Stimulated activated CD8-positive, alpha-beta memory T cell treated with anti-CD3 and anti-CD28 coated beads, Interleukin-7, amount 100 ng/mL, for 48 hours (primary cell): ENCODE data around the gene EGLN3.
"Not testable (repeated sequence)": the region's sequence is repeated elsewhere in the genome, so short reads cannot be mapped to it uniquely, and the experiment has no call there.

Experiments used
- DNase-seq, 2 donors: peaks; one replicate each; pipeline ENCODE4 v3.0.0-alpha.2; 2020; ENCODE audit warnings: low read depth in 1 of 2; ENCODE audit errors: extremely low read depth in 1 of 2

The EGLN3 gene

GRCh38 chr14:33950320-33951182 is at the start of gene EGLN3:
Gene EGLN3, minus strand, starts transcription at chr14:33951074. Its CDS starts 322 bp downstream, at chr14:33950752.
- DNase-seq, result peak; percentile 25 to 38

- no peak for DNase-seq
These were observed 49.5 kb upstream of the EGLN3 start for GRCh38 chr14:34000396-34000795.

DNA sequence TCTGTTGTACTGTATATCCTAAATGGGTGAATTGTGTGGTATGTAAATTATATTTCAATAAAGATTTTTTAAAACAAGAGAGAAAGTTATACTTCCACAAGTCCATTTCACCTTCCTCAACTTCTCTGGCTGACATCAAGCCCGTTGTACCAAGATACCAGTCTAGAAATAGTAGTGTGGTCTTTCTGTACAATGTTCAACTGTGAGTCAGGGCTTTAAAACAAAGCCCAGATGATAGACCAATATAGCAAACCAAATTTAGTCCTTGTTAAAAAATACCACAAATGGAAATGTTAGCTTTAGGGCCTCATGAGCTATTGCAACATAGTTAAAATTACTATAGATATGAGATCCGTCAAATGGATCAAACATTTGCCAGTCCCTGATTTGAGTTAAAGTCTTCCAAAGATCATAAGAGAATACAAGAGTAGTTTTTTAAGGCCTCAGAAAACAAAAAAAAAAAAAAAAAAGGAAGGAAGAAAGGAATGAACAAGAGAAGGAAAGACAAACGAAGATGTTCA is 49.0 kb upstream of the EGLN3 start:
- no peak for DNase-seq

- DNase-seq, result no peak
These were observed 46.7 kb upstream of the EGLN3 start for GRCh38 chr14:33997611-33998010.

DNA sequence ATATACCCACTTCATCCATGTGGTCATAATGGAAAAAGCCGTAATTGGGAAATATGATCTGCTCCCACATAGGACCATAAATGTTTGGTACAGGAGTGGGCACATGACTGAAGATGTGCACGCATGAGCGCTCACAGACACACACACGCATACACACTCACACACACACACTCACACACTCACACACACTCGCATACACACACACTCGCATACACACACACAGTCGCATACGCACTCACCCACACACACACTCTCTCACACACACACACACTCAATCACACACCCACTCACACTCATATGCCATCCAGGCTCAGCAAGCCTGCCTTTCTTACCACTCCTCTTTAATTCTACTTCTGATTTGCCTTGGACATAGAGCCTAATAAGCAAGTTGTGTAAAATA is 45.6 kb upstream of the EGLN3 start:
- DNase-seq, result no peak

- DNase-seq, result no peak
These were observed 42.4 kb upstream of the EGLN3 start for GRCh38 chr14:33993246-33993645.

GRCh38 chr14:33992274-33993007 is 41.6 kb upstream of the EGLN3 start:
- no peak for DNase-seq

GRCh38 chr14:33990790-33991189 is 39.9 kb upstream of the EGLN3 start:
- DNase-seq, result no peak

DNA sequence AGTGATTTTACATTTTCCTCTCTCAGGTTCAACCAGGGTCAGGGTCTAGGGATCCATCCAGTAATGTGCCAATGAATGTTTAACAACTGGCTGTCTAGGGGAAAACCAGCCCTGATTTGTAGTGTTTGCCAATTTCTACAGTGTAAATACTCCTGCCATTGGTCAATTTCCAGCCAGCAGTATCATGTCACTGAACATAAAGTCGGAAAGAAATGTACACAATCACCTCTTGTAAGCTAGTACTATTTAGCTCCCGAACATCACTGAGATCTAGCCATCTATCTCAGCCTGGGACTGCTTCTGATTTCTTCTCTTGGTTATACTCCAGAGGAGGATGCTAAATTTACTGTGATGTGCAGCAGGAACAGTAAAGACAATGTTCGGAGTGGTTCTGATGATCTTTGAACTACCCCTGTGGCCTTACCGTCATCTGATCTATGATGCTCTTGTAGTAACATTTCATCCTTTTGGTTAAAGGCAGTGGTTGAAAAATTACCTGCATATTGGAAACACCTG is 36.7 kb upstream of the EGLN3 start:
- DNase-seq, result no peak

GRCh38 chr14:33986804-33987203 is 35.9 kb upstream of the EGLN3 start:
- no peak for DNase-seq

GRCh38 chr14:33985242-33985641 is 34.4 kb upstream of the EGLN3 start:
- DNase-seq, result no peak

DNA sequence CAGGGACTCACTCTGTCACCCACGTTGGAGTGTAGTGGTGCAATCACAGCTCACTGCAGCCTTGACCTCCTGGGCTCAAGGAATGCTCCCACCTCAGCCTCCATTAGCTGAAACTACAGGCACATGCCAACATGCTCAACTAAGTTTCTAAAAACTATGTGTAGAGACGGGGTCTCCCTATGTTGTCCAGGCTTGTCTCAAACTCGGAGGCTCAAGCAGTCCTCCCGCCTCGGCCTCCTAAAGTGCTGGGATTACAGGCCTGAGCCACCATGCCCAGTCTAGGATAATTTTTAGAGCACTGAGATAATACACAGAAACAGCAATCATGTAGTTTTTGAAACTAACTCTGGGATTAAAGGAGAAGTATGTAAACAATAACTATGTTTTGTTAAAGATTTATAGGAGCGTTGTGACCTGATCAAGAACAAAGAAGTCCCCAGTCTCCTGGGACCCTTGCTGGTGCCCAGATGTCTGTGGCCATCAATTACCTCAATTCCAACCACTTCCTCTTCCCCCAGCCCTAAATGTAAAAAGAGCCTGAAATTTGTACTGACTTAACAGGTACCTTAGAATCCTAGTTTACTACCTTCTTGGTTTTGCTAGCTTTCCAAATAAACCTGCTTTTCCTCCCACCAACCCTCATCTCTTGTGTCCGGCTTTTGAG is 28.9 kb upstream of the EGLN3 start:
- no peak for DNase-seq

DNA sequence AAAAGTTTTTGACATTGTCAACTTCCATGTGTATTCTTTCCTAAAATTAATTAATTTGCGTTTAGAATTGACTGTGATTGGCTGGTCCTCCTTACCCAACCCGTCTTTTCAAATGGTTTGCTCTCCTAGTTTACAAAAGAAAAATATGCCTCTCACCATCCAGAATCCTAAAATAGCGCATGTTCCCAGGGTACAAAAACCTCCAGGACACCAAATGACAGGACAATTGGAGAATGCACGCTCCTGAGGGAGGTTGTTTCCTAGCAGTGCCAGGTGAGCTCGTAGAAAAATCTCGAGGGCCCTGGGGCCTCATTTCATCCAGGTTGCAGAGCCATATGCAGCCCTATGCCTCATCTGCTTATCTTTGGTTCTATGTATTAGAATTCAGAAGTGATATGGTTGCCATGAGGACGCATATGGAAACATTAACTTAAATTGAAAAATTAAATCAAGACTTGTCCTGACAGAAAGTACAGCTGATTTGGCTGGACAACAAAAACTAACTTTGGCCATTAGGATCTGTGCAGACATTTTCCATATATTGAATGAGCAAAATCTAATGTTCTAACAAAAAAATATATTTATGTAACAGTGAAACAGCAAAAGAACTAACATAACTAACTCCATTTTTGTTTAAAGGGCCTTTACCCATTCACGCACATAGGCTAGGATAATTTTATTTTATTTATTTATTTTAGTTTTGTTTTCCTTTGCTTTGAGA is 28.2 kb upstream of the EGLN3 start:
- no peak for DNase-seq

DNA sequence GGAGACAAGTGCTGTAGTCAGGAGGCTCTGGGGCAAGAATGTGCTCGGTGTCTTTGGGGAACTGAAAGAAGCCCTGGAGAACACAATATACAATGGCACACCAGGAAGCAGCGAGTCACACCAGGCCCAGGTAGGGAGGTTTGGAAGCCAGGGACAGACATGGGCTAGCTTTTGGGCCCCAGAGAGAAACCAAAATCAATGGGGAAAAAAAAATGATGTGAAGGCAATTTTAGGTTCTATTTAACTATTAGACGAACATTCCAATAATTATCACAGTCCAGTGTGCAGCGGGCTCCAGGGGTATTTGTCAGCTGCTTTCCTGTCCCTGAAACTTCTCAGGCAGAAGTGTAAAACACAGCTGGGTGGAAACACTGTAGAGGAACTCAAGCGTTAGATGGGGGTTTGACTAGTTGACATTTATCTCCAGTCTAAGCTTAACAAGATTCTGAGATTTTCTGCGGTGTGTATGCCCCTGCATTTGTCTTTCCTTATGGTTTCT is 21.8 kb upstream of the EGLN3 start:
- DNase-seq, result no peak

DNA sequence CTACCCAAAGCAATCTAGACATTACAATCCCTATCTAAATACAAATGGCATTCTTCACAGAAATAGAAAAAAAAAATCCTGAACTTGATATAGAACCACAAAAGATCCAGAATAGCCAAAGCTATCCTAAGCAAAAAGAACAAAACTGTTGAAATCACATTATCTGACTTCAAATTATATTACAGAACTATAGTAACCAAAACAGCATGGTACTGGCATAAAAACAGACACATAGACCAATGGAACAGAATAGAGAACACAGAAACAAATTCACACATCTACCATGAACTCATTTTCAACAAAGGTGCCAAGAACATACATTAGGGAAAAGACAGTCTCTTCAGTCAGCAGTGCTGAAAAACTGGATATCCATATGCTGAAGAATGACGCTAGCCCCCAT is 19.0 kb upstream of the EGLN3 start:
- DNase-seq, result not testable (repeated sequence)

GRCh38 chr14:33968722-33969121 is 17.8 kb upstream of the EGLN3 start:
- DNase-seq, result no peak

DNA sequence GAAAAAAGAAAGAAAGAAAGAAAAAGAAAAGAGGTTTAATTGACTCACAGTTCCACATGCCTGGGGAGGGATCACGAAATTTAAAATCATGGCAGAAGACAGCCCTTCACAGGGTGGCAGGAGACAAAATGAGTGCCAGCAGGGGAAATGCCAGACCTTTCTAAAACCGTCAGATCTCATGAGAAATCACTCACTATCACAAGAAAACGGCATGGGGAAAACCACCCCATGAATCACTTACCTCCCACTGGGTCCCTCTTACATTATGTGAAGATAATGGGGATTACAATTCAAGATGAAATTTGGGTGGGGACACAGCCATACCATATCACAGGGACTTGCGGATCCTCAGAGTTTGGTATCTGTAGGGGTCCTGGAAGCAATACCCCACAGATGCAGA is 16.3 kb upstream of the EGLN3 start:
- no peak for DNase-seq

DNA sequence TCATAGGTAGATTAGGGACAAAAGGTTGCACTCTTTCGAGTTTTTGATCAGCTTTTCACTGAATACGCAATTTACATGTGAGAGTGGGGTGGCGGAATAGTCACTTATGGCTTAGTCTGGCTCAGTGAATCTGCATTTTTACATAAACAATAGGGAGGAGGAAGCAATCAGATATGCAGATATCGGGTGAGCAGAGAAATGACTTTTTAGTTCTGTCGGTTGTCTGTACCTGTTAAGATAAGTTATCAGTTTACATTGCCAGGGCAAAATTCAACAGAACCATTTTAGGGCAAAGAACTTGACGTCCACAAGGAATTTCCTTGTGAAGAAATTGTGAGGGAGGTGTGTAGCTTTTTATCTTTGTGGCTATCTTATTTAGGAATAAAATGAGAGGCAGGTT is 15.4 kb upstream of the EGLN3 start:
- DNase-seq, result no peak

- no peak for DNase-seq
These were observed 13.9 kb upstream of the EGLN3 start for GRCh38 chr14:33964599-33965317.

- no peak for DNase-seq
These were observed 13.0 kb upstream of the EGLN3 start for GRCh38 chr14:33963892-33964291.
